ENCODE data around the gene KCNT2.

The KCNT2 gene

DNA sequence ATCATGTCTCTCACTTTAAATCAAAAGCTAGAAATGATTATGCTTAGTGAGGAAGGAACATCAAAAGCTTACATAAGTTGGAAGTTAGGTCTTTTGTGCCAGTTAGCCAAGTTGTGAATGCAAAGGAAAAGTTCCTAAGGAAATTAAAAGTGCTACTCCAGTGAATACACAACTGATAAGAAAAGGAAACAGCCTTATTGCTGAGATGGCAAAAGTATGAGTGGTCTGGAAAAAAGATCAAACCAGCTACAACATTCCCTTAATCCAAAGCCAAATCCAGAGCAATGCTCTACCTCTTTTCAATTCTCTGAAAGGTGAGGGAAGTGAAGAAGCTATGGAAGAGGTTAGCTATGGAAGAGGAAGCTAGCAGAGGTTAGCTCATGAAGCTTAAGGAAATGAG lies 378.7 kb downstream of the KCNT2 start (continued):
- no peak for TF ChIP-seq GLI4 (tag by site-specific recombination; IDR thresholded peaks at IDR 0.05)
- TF ChIP-seq ZFP41 (tag by site-specific recombination; IDR thresholded peaks at IDR 0.05; ENCODE audit: borderline replicate concordance): no peak
- no peak for TF ChIP-seq BCL11A (tag by site-specific recombination; IDR thresholded peaks at IDR 0.05; ENCODE audit: low read depth)
- TF ChIP-seq, protein P1, sequence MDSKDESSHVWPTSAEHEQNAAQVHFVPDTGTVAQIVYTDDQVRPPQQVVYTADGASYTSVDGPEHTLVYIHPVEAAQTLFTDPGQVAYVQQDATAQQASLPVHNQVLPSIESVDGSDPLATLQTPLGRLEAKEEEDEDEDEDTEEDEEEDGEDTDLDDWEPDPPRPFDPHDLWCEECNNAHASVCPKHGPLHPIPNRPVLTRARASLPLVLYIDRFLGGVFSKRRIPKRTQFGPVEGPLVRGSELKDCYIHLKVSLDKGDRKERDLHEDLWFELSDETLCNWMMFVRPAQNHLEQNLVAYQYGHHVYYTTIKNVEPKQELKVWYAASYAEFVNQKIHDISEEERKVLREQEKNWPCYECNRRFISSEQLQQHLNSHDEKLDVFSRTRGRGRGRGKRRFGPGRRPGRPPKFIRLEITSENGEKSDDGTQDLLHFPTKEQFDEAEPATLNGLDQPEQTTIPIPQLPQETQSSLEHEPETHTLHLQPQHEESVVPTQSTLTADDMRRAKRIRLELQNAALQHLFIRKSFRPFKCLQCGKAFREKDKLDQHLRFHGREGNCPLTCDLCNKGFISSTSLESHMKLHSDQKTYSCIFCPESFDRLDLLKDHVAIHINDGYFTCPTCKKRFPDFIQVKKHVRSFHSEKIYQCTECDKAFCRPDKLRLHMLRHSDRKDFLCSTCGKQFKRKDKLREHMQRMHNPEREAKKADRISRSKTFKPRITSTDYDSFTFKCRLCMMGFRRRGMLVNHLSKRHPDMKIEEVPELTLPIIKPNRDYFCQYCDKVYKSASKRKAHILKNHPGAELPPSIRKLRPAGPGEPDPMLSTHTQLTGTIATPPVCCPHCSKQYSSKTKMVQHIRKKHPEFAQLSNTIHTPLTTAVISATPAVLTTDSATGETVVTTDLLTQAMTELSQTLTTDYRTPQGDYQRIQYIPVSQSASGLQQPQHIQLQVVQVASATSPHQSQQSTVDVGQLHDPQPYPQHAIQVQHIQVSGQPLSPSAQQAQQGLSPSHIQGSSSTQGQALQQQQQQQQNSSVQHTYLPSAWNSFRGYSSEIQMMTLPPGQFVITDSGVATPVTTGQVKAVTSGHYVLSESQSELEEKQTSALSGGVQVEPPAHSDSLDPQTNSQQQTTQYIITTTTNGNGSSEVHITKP (tag by site-specific recombination; IDR thresholded peaks at IDR 0.05): no peak
- no peak for TF ChIP-seq ZNF600 (tag by site-specific recombination; IDR thresholded peaks at IDR 0.05)

DNA sequence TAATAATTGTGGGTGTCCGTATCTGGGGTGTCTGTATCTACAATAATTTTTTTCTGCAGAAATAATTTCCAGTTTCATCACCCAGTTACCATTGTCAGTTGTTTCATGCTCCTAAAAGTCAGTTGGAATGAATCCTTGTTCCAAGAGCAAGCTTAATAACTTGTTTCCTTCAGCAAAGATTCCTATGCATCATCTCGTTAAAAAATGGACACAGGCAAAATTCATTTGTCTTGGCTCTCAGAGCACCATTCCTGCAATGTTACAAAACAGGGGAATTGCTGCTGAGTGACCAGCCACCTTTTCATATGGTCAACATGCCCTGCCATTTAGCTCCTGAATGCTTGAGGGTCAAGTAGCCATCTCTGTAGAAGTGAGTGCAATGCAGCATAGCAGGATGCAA lies 393.4 kb downstream of the KCNT2 start:
- no peaks in the 10 kb centered on the region for H3K9me3 ChIP-seq (ENCODE audit: control insufficient read depth, insufficient read depth, low read depth, low read length)
- no peak overlapping the region for H3K27ac ChIP-seq (ENCODE audit: extremely low read depth, low read depth, low read length)
- ChIA-PET CTCF (no interaction called here), POLR2A (no interaction called here)
- H3K4me1 ChIP-seq (ENCODE audit: control insufficient read depth, insufficient read depth, low read length): no peaks in the 10 kb centered on the region
- H3K36me3 ChIP-seq (ENCODE audit: control insufficient read depth in 2 of 2, insufficient read depth in 1 of 2, low read length in 2 of 2): no peaks in the 10 kb centered on the region
- no peak overlapping the region for H3K4me3 ChIP-seq (ENCODE audit: low read depth, low read length)
- no peak for TF ChIP-seq ZNF280D (tag by site-specific recombination; IDR thresholded peaks at IDR 0.05)
- TF ChIP-seq ZNF433 (tag by site-specific recombination; IDR thresholded peaks at IDR 0.05; ENCODE audit: low read depth): no peak
- no peak for TF ChIP-seq ZNF223 (tag by site-specific recombination; IDR thresholded peaks at IDR 0.05)
- no peak for TF ChIP-seq ZNF660 (tag by site-specific recombination; IDR thresholded peaks at IDR 0.05)
- no peak for TF ChIP-seq ZBTB20 (tag by site-specific recombination; IDR thresholded peaks at IDR 0.05)
- TF ChIP-seq, protein P2, sequence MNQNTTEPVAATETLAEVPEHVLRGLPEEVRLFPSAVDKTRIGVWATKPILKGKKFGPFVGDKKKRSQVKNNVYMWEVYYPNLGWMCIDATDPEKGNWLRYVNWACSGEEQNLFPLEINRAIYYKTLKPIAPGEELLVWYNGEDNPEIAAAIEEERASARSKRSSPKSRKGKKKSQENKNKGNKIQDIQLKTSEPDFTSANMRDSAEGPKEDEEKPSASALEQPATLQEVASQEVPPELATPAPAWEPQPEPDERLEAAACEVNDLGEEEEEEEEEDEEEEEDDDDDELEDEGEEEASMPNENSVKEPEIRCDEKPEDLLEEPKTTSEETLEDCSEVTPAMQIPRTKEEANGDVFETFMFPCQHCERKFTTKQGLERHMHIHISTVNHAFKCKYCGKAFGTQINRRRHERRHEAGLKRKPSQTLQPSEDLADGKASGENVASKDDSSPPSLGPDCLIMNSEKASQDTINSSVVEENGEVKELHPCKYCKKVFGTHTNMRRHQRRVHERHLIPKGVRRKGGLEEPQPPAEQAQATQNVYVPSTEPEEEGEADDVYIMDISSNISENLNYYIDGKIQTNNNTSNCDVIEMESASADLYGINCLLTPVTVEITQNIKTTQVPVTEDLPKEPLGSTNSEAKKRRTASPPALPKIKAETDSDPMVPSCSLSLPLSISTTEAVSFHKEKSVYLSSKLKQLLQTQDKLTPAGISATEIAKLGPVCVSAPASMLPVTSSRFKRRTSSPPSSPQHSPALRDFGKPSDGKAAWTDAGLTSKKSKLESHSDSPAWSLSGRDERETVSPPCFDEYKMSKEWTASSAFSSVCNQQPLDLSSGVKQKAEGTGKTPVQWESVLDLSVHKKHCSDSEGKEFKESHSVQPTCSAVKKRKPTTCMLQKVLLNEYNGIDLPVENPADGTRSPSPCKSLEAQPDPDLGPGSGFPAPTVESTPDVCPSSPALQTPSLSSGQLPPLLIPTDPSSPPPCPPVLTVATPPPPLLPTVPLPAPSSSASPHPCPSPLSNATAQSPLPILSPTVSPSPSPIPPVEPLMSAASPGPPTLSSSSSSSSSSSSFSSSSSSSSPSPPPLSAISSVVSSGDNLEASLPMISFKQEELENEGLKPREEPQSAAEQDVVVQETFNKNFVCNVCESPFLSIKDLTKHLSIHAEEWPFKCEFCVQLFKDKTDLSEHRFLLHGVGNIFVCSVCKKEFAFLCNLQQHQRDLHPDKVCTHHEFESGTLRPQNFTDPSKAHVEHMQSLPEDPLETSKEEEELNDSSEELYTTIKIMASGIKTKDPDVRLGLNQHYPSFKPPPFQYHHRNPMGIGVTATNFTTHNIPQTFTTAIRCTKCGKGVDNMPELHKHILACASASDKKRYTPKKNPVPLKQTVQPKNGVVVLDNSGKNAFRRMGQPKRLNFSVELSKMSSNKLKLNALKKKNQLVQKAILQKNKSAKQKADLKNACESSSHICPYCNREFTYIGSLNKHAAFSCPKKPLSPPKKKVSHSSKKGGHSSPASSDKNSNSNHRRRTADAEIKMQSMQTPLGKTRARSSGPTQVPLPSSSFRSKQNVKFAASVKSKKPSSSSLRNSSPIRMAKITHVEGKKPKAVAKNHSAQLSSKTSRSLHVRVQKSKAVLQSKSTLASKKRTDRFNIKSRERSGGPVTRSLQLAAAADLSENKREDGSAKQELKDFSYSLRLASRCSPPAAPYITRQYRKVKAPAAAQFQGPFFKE (tag by site-specific recombination; IDR thresholded peaks at IDR 0.05; ENCODE audit: borderline replicate concordance): no peak
- TF ChIP-seq ZNF561 (tag by site-specific recombination; IDR thresholded peaks at IDR 0.05; ENCODE audit: borderline replicate concordance): no peak
- no peak for TF ChIP-seq ZSCAN16 (tag by site-specific recombination; IDR thresholded peaks at IDR 0.05)
- TF ChIP-seq KLF7 (tag by site-specific recombination; IDR thresholded peaks at IDR 0.05; ENCODE audit: borderline replicate concordance): no peak
- TF ChIP-seq TCF7L2 (IDR thresholded peaks at IDR 0.05; ENCODE audit: borderline replicate concordance, low read depth, low read length): no peak
- TF ChIP-seq ZNF202 (tag by site-specific recombination; IDR thresholded peaks at IDR 0.05; ENCODE audit: borderline replicate concordance): no peak
- no peak for TF ChIP-seq ZBTB49 (tag by site-specific recombination; IDR thresholded peaks at IDR 0.05; ENCODE audit: low read depth)
- TF ChIP-seq ZNF416 (tag by site-specific recombination; IDR thresholded peaks at IDR 0.05): no peak
- no peak for TF ChIP-seq ZNF16 (tag by site-specific recombination; IDR thresholded peaks at IDR 0.05; ENCODE audit: low read depth)
- TF ChIP-seq, protein P3, sequence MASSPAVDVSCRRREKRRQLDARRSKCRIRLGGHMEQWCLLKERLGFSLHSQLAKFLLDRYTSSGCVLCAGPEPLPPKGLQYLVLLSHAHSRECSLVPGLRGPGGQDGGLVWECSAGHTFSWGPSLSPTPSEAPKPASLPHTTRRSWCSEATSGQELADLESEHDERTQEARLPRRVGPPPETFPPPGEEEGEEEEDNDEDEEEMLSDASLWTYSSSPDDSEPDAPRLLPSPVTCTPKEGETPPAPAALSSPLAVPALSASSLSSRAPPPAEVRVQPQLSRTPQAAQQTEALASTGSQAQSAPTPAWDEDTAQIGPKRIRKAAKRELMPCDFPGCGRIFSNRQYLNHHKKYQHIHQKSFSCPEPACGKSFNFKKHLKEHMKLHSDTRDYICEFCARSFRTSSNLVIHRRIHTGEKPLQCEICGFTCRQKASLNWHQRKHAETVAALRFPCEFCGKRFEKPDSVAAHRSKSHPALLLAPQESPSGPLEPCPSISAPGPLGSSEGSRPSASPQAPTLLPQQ (tag by site-specific recombination; IDR thresholded peaks at IDR 0.05): no peak
- no peak for TF ChIP-seq OSR2 (tag by site-specific recombination; IDR thresholded peaks at IDR 0.05)
